Fibroblast of villous mesenchyme (primary cell): ENCODE measurements around the gene NLRC3. TPM values are rescaled to one million over a fixed set of nuclear protein-coding genes. Genes with fewer than 3 reads are reported as not detected.

ENCODE experiments used
- DNase-seq: peaks from one replicate; pipeline ENCODE4 v3.0.0-alpha.2; 2010; ENCODE audit warnings: low read depth
- H3K4me3 ChIP-seq: 2 replicates; pipeline ENCODE4 v1.5.1; 2011; ENCODE audit warnings: low read depth, mild to moderate bottlenecking, low read length
- CTCF ChIP-seq: IDR thresholded peaks from 2 replicates; pipeline ENCODE4 v1.5.1; 2012; ENCODE audit warnings: low read depth, mild to moderate bottlenecking, low read length; ENCODE audit not compliant: insufficient read depth
- total RNA-seq: library from RNA; depleted of rRNA; stranded (reverse); fragments of >200 nt; gene quantifications from 2 replicates; pipeline ENCODE4 v1.2.3, GENCODE V29; 2012

The NLRC3 gene
- total RNA-seq, 1 donor, result not detected

GRCh38 chr16:3523281-3523680 is 53.9 kb downstream of the NLRC3 start:
- no peak for DNase-seq
- TF ChIP-seq CTCF, result no peak
- no peak overlapping the region for H3K4me3 ChIP-seq

- no peak for TF ChIP-seq CTCF
- DNase-seq, result no peak
- H3K4me3 ChIP-seq, result peak overlapping the region; percentile 8
These were observed 56.4 kb downstream of the NLRC3 start for GRCh38 chr16:3520841-3521240.

- peak overlapping the region; percentile 8 for H3K4me3 ChIP-seq
- TF ChIP-seq CTCF, result no peak
- DNase-seq, result peak; percentile 98
These were observed 56.8 kb downstream of the NLRC3 start for GRCh38 chr16:3520413-3520812.

- no peak for TF ChIP-seq CTCF
- DNase-seq, result peak; percentile 55
- H3K4me3 ChIP-seq, result no peak overlapping the region
These were observed 57.6 kb downstream of the NLRC3 start for GRCh38 chr16:3519581-3519980.

GRCh38 chr16:3518986-3519348 is 58.2 kb downstream of the NLRC3 start:
- no peak overlapping the region for H3K4me3 ChIP-seq
- no peak for DNase-seq
- TF ChIP-seq CTCF, result no peak

GRCh38 chr16:3518292-3518985 is 58.8 kb downstream of the NLRC3 start:
- no peak for TF ChIP-seq CTCF
- no peak for DNase-seq
- no peak overlapping the region for H3K4me3 ChIP-seq

- DNase-seq, result no peak
- H3K4me3 ChIP-seq, result no peak overlapping the region
- TF ChIP-seq CTCF, result no peak
These were observed 61.3 kb downstream of the NLRC3 start for GRCh38 chr16:3515897-3516296.
